GM23248 (cell line): Measurements from ENCODE around the gene CD86. TPM values are rescaled to one million over a fixed set of nuclear protein-coding genes. Genes with fewer than 3 reads are reported as not detected.

Experiments
- DNase-seq: peaks from one replicate; pipeline ENCODE4 v3.0.0-alpha.2; 2015
- H2AFZ ChIP-seq: fragments of 200-600 bp; sonication (generic); 2 replicates; pipeline ENCODE4 v1.6.1; 2016; ENCODE audit warnings: antibody characterized with exemption
- H3F3A ChIP-seq: fragments of 200-600 bp; sonication (generic); 2 replicates; pipeline ENCODE4 v1.6.1; 2016; ENCODE audit warnings: mild to moderate bottlenecking, antibody characterized with exemption, mixed run types; ENCODE audit not compliant: insufficient read depth
- H3K27ac ChIP-seq: fragments of 200-600 bp; sonication (generic); 2 replicates; pipeline ENCODE4 v1.5.1; 2016; ENCODE audit warnings: mild to moderate bottlenecking
- H3K27me3 ChIP-seq: fragments of 200-600 bp; sonication (generic); replicated peaks from 2 replicates; pipeline ENCODE4 v1.6.1; 2016; ENCODE audit warnings: mild to moderate bottlenecking; ENCODE audit not compliant: insufficient read depth
- H3K36me3 ChIP-seq: fragments of 200-600 bp; sonication (generic); 2 replicates; pipeline ENCODE4 v1.6.1; 2016; ENCODE audit warnings: low read depth, mild to moderate bottlenecking
- H3K4me1 ChIP-seq: fragments of 200-600 bp; sonication (generic); 2 replicates; pipeline ENCODE4 v1.6.1; 2016; ENCODE audit warnings: mild to moderate bottlenecking; ENCODE audit not compliant: insufficient read depth
- H3K4me2 ChIP-seq: fragments of 200-600 bp; sonication (generic); one replicate; pipeline ENCODE4 v1.6.1; 2016; ENCODE audit warnings: mild to moderate bottlenecking; ENCODE audit not compliant: unreplicated experiment
- H3K4me3 ChIP-seq: fragments of 200-600 bp; sonication (generic); 2 replicates; pipeline ENCODE4 v1.5.1; 2016; ENCODE audit warnings: mild to moderate bottlenecking
- H3K79me2 ChIP-seq: fragments of 200-600 bp; sonication (generic); 2 replicates; pipeline ENCODE4 v1.6.1; 2016; ENCODE audit warnings: mild to moderate bottlenecking; ENCODE audit not compliant: insufficient read depth
- H3K9ac ChIP-seq: fragments of 200-600 bp; sonication (generic); 2 replicates; pipeline ENCODE4 v1.6.1; 2016; ENCODE audit warnings: mild to moderate bottlenecking
- H3K9me2 ChIP-seq: fragments of 200-600 bp; sonication (generic); 2 replicates; pipeline ENCODE4 v1.6.1; 2016; ENCODE audit warnings: mixed run types, mild to moderate bottlenecking, moderate library complexity; ENCODE audit not compliant: insufficient read depth
- H3K9me3 ChIP-seq: fragments of 200-600 bp; sonication (generic); one replicate; pipeline ENCODE4 v1.6.1; 2017; ENCODE audit warnings: low read depth
- H4K20me1 ChIP-seq: fragments of 200-600 bp; sonication (generic); 2 replicates; pipeline ENCODE4 v1.6.0; 2016; ENCODE audit not compliant: insufficient read depth
- EZH2 ChIP-seq: fragments of 200-600 bp; sonication (generic); IDR thresholded peaks from 2 replicates; pipeline ENCODE4 v1.6.1; 2018; ENCODE audit warnings: antibody characterized with exemption, mild to moderate bottlenecking; ENCODE audit not compliant: insufficient read depth, poor library complexity, severe bottlenecking
- EZH2phosphoT487 ChIP-seq: fragments of 200-600 bp; sonication (generic); IDR thresholded peaks from 2 replicates; pipeline ENCODE4 v1.6.1; 2018; ENCODE audit warnings: antibody characterized with exemption, moderate library complexity, mild to moderate bottlenecking, low read depth; ENCODE audit not compliant: insufficient read depth
- WGBS, 2 experiments: methylation state at CpG; one replicate each; pipeline ENCODE4 v1.1.6; 2015 to 2017; ENCODE audit warnings: low lambda C conversion rate in 2 of 2, low coverage in 1 of 2; ENCODE audit errors: missing lambda C conversion rate in 2 of 2; 5-methylcytosine and 5-hydroxymethylcytosine counted together
- in situ Hi-C: fragments of 300-500 bp; cut with MboI; formaldehyde crosslinking; loops from 2 replicates; pipeline ENCODE4 v1.15.0; 2020
- polyA plus RNA-seq: library from polyadenylated mRNA; unstranded; fragments of >200 nt; fragmentation: Nextera tagmentation; extraction: Ambion mirVana; gene quantifications from 2 replicates; pipeline ENCODE4 v1.2.1, GENCODE V29; 2016
- total RNA-seq: library from RNA; depleted of rRNA; stranded (reverse); fragments of >200 nt; shearing (Covaris generic); gene quantifications from 2 replicates; pipeline ENCODE4 v1.2.3, GENCODE V29; 2014

The CD86 gene
- total and polyA plus RNA-seq, 2 experiments from 2014 or later: not detected

GRCh38 chr3:122101646-122102045, 46.5 kb downstream of the CD86 start:
- no peaks in the 10 kb centered on the region for H3K9me2 ChIP-seq
- no peak overlapping the region for H3K9ac ChIP-seq
- no peaks in the 10 kb centered on the region for H3F3A ChIP-seq
- H3K4me3 ChIP-seq: no peak overlapping the region
- no peak for TF ChIP-seq EZH2phosphoT487
- TF ChIP-seq EZH2: no peak
- no peaks in the 10 kb centered on the region for H3K79me2 ChIP-seq
- no peaks in the 10 kb centered on the region for H4K20me1 ChIP-seq
- H3K9me3 ChIP-seq: no peaks in the 10 kb centered on the region
- H2AFZ ChIP-seq: no peak overlapping the region
- no peaks in the 10 kb centered on the region for H3K4me1 ChIP-seq
- in situ Hi-C loops: no loop called here
- no peak overlapping the region for H3K4me2 ChIP-seq
- 19 to 25% methylated on average over 3 of the region's 3 CpGs for WGBS, 2 experiments
- H3K27ac ChIP-seq: no peak overlapping the region
- H3K36me3 ChIP-seq: no peaks in the 10 kb centered on the region
- peaks cover 21% of the 10 kb centered on the region for H3K27me3 ChIP-seq
- peak; percentile 79 for DNase-seq

GRCh38 chr3:122102191-122102935, 47.2 kb downstream of the CD86 start:
- in situ Hi-C loops: no loop called here
- WGBS, 2 experiments: 35 to 54% methylated on average over 3 to 4 of the region's 4 CpGs
- no peak for TF ChIP-seq EZH2
- no peak for TF ChIP-seq EZH2phosphoT487

GRCh38 chr3:122103821-122104514, 48.8 kb downstream of the CD86 start:
- 32 to 43% methylated on average over 2 of the region's 2 CpGs for WGBS, 2 experiments
- Histone ChIP-seq H4K20me1 (no peaks in the 10 kb centered on the region), H3K36me3 (no peaks in the 10 kb centered on the region), H2AFZ (no peak overlapping the region), H3K4me3 (no peak overlapping the region), H3F3A (no peaks in the 10 kb centered on the region), H3K4me1 (no peaks in the 10 kb centered on the region), H3K27ac (no peak overlapping the region), H3K9me3 (no peaks in the 10 kb centered on the region), H3K9ac (no peak overlapping the region), H3K9me2 (no peaks in the 10 kb centered on the region), H3K79me2 (no peaks in the 10 kb centered on the region), H3K4me2 (no peak overlapping the region), H3K27me3 (peaks cover 15% of the 10 kb centered on the region)
- DNase-seq: no peak
- TF ChIP-seq EZH2phosphoT487 (no peak), EZH2 (no peak)
- in situ Hi-C loops: no loop called here

More at GRCh38 chr3:122102191-122102935, 47.2 kb downstream of the CD86 start:
- Histone ChIP-seq H3K27me3 (peaks cover 25% of the 10 kb centered on the region), H4K20me1 (no peaks in the 10 kb centered on the region), H3K79me2 (no peaks in the 10 kb centered on the region), H3K9me2 (no peaks in the 10 kb centered on the region), H3K9me3 (no peaks in the 10 kb centered on the region), H3K4me2 (no peak overlapping the region), H3K4me1 (no peaks in the 10 kb centered on the region), H2AFZ (no peak overlapping the region), H3F3A (no peaks in the 10 kb centered on the region), H3K9ac (no peak overlapping the region), H3K27ac (no peak overlapping the region), H3K4me3 (no peak overlapping the region), H3K36me3 (no peaks in the 10 kb centered on the region)
- no peak for DNase-seq

GRCh38 chr3:122104515-122105194, 49.5 kb downstream of the CD86 start:
- in situ Hi-C loops: no loop called here
- Histone ChIP-seq H2AFZ (no peak overlapping the region), H3K4me1 (no peaks in the 10 kb centered on the region), H3K36me3 (no peaks in the 10 kb centered on the region), H3F3A (no peaks in the 10 kb centered on the region), H4K20me1 (no peaks in the 10 kb centered on the region), H3K4me2 (no peak overlapping the region), H3K4me3 (no peak overlapping the region), H3K79me2 (no peaks in the 10 kb centered on the region), H3K9me2 (no peaks in the 10 kb centered on the region), H3K9ac (no peak overlapping the region), H3K9me3 (no peaks in the 10 kb centered on the region), H3K27me3 (peaks cover 13% of the 10 kb centered on the region), H3K27ac (no peak overlapping the region)
- no peak for TF ChIP-seq EZH2phosphoT487
- TF ChIP-seq EZH2: no peak
- WGBS, 2 experiments: 65% methylated on average over 8 of the region's 8 CpGs
- DNase-seq: no peak
